Panc1 (cell line): Measurements from ENCODE around the gene CLTB. TPM values are rescaled to one million over a fixed set of nuclear protein-coding genes. Genes with fewer than 3 reads are reported as not detected.

Source experiments
- ATAC-seq: fragments of 200-7000 bp; cut with Tn5 transposase; 2 replicates; pipeline ENCODE4 v1.9.1; 2020; ENCODE audit warnings: mild to moderate bottlenecking, moderate library complexity
- BruUV-seq: library from RNA; stranded (reverse); fragments of 400-500 nt; replicated peaks from 2 replicates; lab custom pipeline; 2021; lab: Mats Ljungman, UMichigan
- CTCF ChIA-PET: fragments of 300-600 bp; sonication (Branson Sonifier 250); formaldehyde crosslinking; loops from one replicate; lab custom pipeline; 2022; ENCODE audit warnings: antibody characterized with exemption; lab: Charles Lee
- POLR2A ChIA-PET: fragments of 300-600 bp; sonication (Branson Sonifier 250); formaldehyde crosslinking; loops from one replicate; lab custom pipeline; 2022; ENCODE audit warnings: antibody characterized with exemption; lab: Charles Lee
- DNase-seq: peaks from one replicate; pipeline ENCODE4 v3.0.0-alpha.2; 2010; ENCODE audit warnings: low read depth, low spot score
- H3K27ac ChIP-seq: 2 replicates; pipeline ENCODE4 v1.5.1; 2011; ENCODE audit warnings: mild to moderate bottlenecking, low read length, inconsistent platforms
- H3K27me3 ChIP-seq: fragments of 200-500 bp; sonication (Bioruptor generic); 2 replicates; pipeline ENCODE4 v1.6.0; 2014; ENCODE audit warnings: low read length, inconsistent platforms; ENCODE audit not compliant: control insufficient read depth, insufficient read depth
- H3K36me3 ChIP-seq: fragments of 200-500 bp; sonication (Bioruptor generic); 2 replicates; pipeline ENCODE4 v1.5.1; 2014; ENCODE audit warnings: inconsistent platforms, mild to moderate bottlenecking, low read length, moderate library complexity; ENCODE audit not compliant: control insufficient read depth, insufficient read depth
- H3K4me1 ChIP-seq: 2 replicates; pipeline ENCODE4 v1.5.1; 2011; ENCODE audit warnings: inconsistent platforms, mild to moderate bottlenecking, low read length, moderate library complexity; ENCODE audit not compliant: control insufficient read depth, insufficient read depth
- H3K4me3 ChIP-seq, 2 experiments: 2 replicates each; pipeline ENCODE4 v1.5.1; 2011 to 2012; ENCODE audit warnings: low read depth in 2 of 2, low read length in 2 of 2, mild to moderate bottlenecking in 2 of 2, inconsistent platforms in 1 of 2, moderate library complexity in 1 of 2
- H3K9me3 ChIP-seq: fragments of 200-500 bp; sonication (Bioruptor generic); 2 replicates; pipeline ENCODE4 v1.5.1; 2014; ENCODE audit warnings: low read depth, mild to moderate bottlenecking, inconsistent platforms, low read length, moderate library complexity; ENCODE audit not compliant: control insufficient read depth, insufficient read depth
- CTCF ChIP-seq: fragments of 450-650 bp; IDR thresholded peaks from 2 replicates; pipeline ENCODE4 v1.5.1; 2017; ENCODE audit warnings: mild to moderate bottlenecking
- POLR2AphosphoS5 ChIP-seq: IDR thresholded peaks from 2 replicates; pipeline ENCODE4 v1.6.1; 2012; ENCODE audit warnings: mild to moderate bottlenecking, low read depth, low read length, moderate library complexity
- REST ChIP-seq, 2 experiments: IDR thresholded peaks; 2 replicates each; pipeline ENCODE4 v1.6.1; 2011 to 2012; ENCODE audit warnings: low read depth in 2 of 2, control low read depth in 1 of 2, low read length in 1 of 2, mild to moderate bottlenecking in 1 of 2, moderate library complexity in 1 of 2; ENCODE audit not compliant: insufficient read depth in 1 of 2
- SIN3A ChIP-seq: IDR thresholded peaks from 2 replicates; pipeline ENCODE4 v1.6.1; 2012; ENCODE audit warnings: low read depth, mild to moderate bottlenecking, low read length, moderate library complexity, borderline replicate concordance; ENCODE audit not compliant: insufficient read depth
- TCF7L2 ChIP-seq: IDR thresholded peaks from 2 replicates; pipeline ENCODE4 v1.6.1; 2011; ENCODE audit warnings: mild to moderate bottlenecking, low read depth, low read length, inconsistent platforms
- in situ Hi-C: cut with HindIII; loops from 2 replicates; pipeline ENCODE4 v1.10.0; 2016; ENCODE audit warnings: low sequenced_read_pairs, low pct_unique_long_range_greater_than_20kb
- intact Hi-C: fragments of 100-400 bp; cut with micrococcal nuclease; formaldehyde crosslinking; loops from one replicate; pipeline ENCODE4 v1.10.0; 2022; ENCODE audit not compliant: unreplicated experiment
- total RNA-seq: library from RNA; stranded (reverse); gene quantifications from one replicate; pipeline ENCODE4 v1.2.1, GENCODE V29; 2021; ENCODE audit not compliant: unreplicated experiment

CLTB gene
- total RNA-seq, 1 experiment from 2014 or later = 124 TPM

- intact Hi-C loops (no loop called here), in situ Hi-C loops (no loop called here)
- DNase-seq (no peak), ATAC-seq (no peak)
- TF ChIP-seq SIN3A (no peak), POLR2AphosphoS5 (no peak), TCF7L2 (no peak), CTCF (no peak), REST (IDR thresholded peaks at IDR 0.05; ENCODE audit: insufficient read depth in 1 of 2, low read depth in 2 of 2, low read length in 1 of 2) (no peak)
- Histone ChIP-seq H3K36me3 (no peaks in the 10 kb centered on the region), H3K4me3 (no peak overlapping the region), H3K27me3 (no peaks in the 10 kb centered on the region), H3K9me3 (no peaks in the 10 kb centered on the region), H3K27ac (no peak overlapping the region), H3K4me1 (peaks cover 11% of the 10 kb centered on the region)
- BruUV-seq = no TSS peak
- POLR2A ChIA-PET = interaction anchor here (0.6 kb wide), 1 partner anchor 120 kb away, joined by 3 read pairs; no protein-coding TSS in a partner anchor
- CTCF ChIA-PET = no interaction called here
These were observed 3.7 kb upstream of the CLTB start for GRCh38 chr5:176420086-176420485.

DNA sequence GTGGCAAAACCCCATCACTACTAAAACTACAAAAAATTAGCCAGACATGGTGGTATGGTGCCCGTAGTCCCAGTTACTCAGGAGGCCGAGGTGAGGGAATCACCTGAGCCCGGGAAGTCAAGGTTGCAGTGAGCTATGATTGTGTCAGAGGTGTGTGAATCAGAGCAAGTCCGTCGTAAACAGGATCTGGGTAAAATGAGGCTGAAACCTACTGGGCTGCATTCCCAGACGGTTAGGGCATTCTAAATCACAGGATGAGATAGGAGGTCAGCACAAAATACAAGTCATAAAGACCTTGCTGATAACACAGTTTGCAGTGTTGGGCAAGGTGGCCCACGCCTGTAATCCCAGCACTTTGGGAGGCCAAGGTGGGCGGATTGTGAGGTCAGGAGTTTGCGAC, 1.9 kb upstream of the CLTB start:
- H3K9me3 ChIP-seq = no peaks in the 10 kb centered on the region
- ChIA-PET POLR2A (interaction anchor here (1.2 kb wide), 1 partner anchor 29 kb away, joined by 3 read pairs; no protein-coding TSS in a partner anchor), CTCF (no interaction called here)
- intact Hi-C loops (loop anchor here (10.0 kb wide), 1 partner anchor 77 kb away; no protein-coding TSS in a partner anchor), in situ Hi-C loops (no loop called here)
- no peak overlapping the region for H3K4me3 ChIP-seq
- H3K36me3 ChIP-seq = no peaks in the 10 kb centered on the region
- H3K27me3 ChIP-seq = no peaks in the 10 kb centered on the region
- no peak for DNase-seq
- BruUV-seq = no TSS peak
- TF ChIP-seq SIN3A (no peak), POLR2AphosphoS5 (no peak), REST (IDR thresholded peaks at IDR 0.05; ENCODE audit: insufficient read depth in 1 of 2, low read depth in 2 of 2, low read length in 1 of 2) (no peak), TCF7L2 (no peak), CTCF (no peak)
- peaks cover 16% of the 10 kb centered on the region; the same call in 1 of the 2 replicates for H3K4me1 ChIP-seq
- H3K27ac ChIP-seq = no peak overlapping the region
- ATAC-seq = no peak
